Activated naive CD8-positive, alpha-beta T cell (primary cell): Measurements from ENCODE around the gene OR2AT4.

ENCODE experiments used
- H3K27ac Mint-ChIP-seq: one replicate; pipeline ENCODE4 v1.8.0; 2021; ENCODE audit warnings: mixed read lengths
- H3K27me3 Mint-ChIP-seq: one replicate; pipeline ENCODE4 v1.8.0; 2021; ENCODE audit warnings: mixed read lengths
- H3K36me3 Mint-ChIP-seq: one replicate; pipeline ENCODE4 v1.8.0; 2021; ENCODE audit warnings: mixed read lengths
- H3K4me1 Mint-ChIP-seq: one replicate; pipeline ENCODE4 v1.8.0; 2021; ENCODE audit warnings: low read depth, mixed read lengths
- H3K4me3 Mint-ChIP-seq: one replicate; pipeline ENCODE4 v1.8.0; 2021; ENCODE audit warnings: mild to moderate bottlenecking, mixed read lengths
- H3K9me3 Mint-ChIP-seq: one replicate; pipeline ENCODE4 v1.8.0; 2021; ENCODE audit warnings: low read depth, mixed read lengths

Gene OR2AT4

DNA sequence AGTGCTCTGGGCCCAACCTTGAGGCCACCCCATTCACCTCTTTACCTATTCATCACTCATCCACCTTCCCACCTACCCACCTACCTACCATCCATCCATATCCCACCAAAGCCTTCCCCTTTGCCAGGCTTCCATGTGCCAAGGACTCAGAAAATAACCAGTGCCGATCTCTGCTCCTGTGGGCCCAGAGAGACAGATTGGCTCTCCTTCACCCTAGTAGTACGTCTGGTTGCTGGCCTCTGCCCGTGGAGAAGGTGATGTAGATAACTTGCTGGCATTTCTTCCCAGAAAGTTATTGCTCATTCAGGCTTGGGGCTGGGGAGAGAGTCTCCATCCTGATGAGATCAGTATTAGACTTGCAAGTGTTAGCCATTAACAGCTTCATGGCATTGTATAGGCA lies 62.8 kb downstream of the OR2AT4 start:
- no peaks in the 10 kb centered on the region for H3K27me3 Mint-ChIP-seq
- no peaks in the 10 kb centered on the region for H3K36me3 Mint-ChIP-seq
- no peak overlapping the region for H3K27ac Mint-ChIP-seq
- H3K4me1 Mint-ChIP-seq = no peaks in the 10 kb centered on the region
- no peak overlapping the region for H3K4me3 Mint-ChIP-seq
- H3K9me3 Mint-ChIP-seq = no peaks in the 10 kb centered on the region

GRCh38 chr11:75032550-75032935 lies 64.1 kb downstream of the OR2AT4 start:
- Mint-ChIP-seq H3K27ac (no peak overlapping the region), H3K27me3 (no peaks in the 10 kb centered on the region), H3K9me3 (no peaks in the 10 kb centered on the region), H3K4me3 (no peak overlapping the region), H3K4me1 (no peaks in the 10 kb centered on the region), H3K36me3 (no peaks in the 10 kb centered on the region)

GRCh38 chr11:75031771-75032549 lies 64.7 kb downstream of the OR2AT4 start:
- Mint-ChIP-seq H3K4me3 (no peak overlapping the region), H3K36me3 (no peaks in the 10 kb centered on the region), H3K27ac (no peak overlapping the region), H3K4me1 (no peaks in the 10 kb centered on the region), H3K9me3 (no peaks in the 10 kb centered on the region), H3K27me3 (no peaks in the 10 kb centered on the region)
